GM12878 (cell line): ENCODE results near the gene SAMSN1. TPM values are rescaled to one million over a fixed set of nuclear protein-coding genes. Genes with fewer than 3 reads are reported as not detected.

ENCODE experiments used
- ATAC-seq: fragments of 200-7000 bp; cut with Tn5 transposase; 3 replicates; pipeline ENCODE4 v1.9.1; 2020; ENCODE audit warnings: mild to moderate bottlenecking, moderate library complexity
- BruUV-seq: library from RNA; stranded (reverse); fragments of 400-500 nt; replicated peaks from 2 replicates; lab custom pipeline; 2021; lab: Mats Ljungman, UMichigan
- CTCF ChIA-PET: fragments of 300-600 bp; sonication (Branson Sonifier 250); formaldehyde crosslinking; extraction: SDS; loops from one replicate; lab custom pipeline; 2021; ENCODE audit warnings: inconsistent platforms; lab: Yijun Ruan, JAX
- POLR2A ChIA-PET: fragments of 350-600 bp; formaldehyde crosslinking; extraction: SDS; loops from one replicate; lab custom pipeline; 2021; ENCODE audit warnings: inconsistent platforms; lab: Charles Lee
- RAD21 ChIA-PET: fragments of 300-600 bp; sonication (Branson Sonifier 250); formaldehyde crosslinking; loops from one replicate; lab custom pipeline; 2023; ENCODE audit warnings: antibody characterized with exemption; ENCODE audit not compliant: unreplicated experiment; lab: Charles Lee
- SMC1A ChIA-PET: fragments of 300-600 bp; sonication (Branson Sonifier 250); formaldehyde crosslinking; loops from one replicate; lab custom pipeline; 2023; ENCODE audit not compliant: unreplicated experiment, uncharacterized antibody; lab: Charles Lee
- DNase-seq: peaks from one replicate; pipeline ENCODE4 v3.0.0-alpha.2; 2011; ENCODE audit warnings: low read depth, low spot score
- FAIRE-seq: peaks from 3 replicates; lab custom pipeline; 2011; peaks lifted over from hg19 to GRCh38; lab: Jason Lieb, UNC
- H2AFZ ChIP-seq: 2 replicates; pipeline ENCODE4 v1.6.0; 2011; ENCODE audit warnings: low read depth, low read length, control low read depth; ENCODE audit not compliant: control insufficient read depth
- H3K27ac ChIP-seq: 2 replicates; pipeline ENCODE4 v1.5.1; 2011; ENCODE audit warnings: control low read depth; ENCODE audit not compliant: control insufficient read depth, insufficient read depth
- H3K27me3 ChIP-seq, 2 experiments: replicated peaks in 1 of 2; 2 replicates each; pipeline versions ENCODE4 v1.6.0 to v1.6.1; 2011; ENCODE audit warnings: low read length in 1 of 2; ENCODE audit not compliant: control insufficient read depth in 2 of 2, insufficient read depth in 2 of 2
- H3K36me3 ChIP-seq, 2 experiments: 2 replicates each; pipeline ENCODE4 v1.5.1; 2011; ENCODE audit warnings: low read length in 1 of 2; ENCODE audit not compliant: control insufficient read depth in 2 of 2, insufficient read depth in 2 of 2
- H3K4me1 ChIP-seq: 2 replicates; pipeline ENCODE4 v1.6.1; 2011; ENCODE audit warnings: mild to moderate bottlenecking, low read length, moderate library complexity, mixed read lengths; ENCODE audit not compliant: control insufficient read depth, insufficient read depth
- H3K4me2 ChIP-seq: 2 replicates; pipeline ENCODE4 v1.6.0; 2011; ENCODE audit warnings: control low read depth; ENCODE audit not compliant: control insufficient read depth, insufficient read depth
- H3K4me3 ChIP-seq: fragments of 200-600 bp; sonication (generic); 2 replicates; pipeline ENCODE4 v1.5.1; 2016
- H3K79me2 ChIP-seq: 2 replicates; pipeline ENCODE4 v1.6.0; 2011; ENCODE audit warnings: low read length; ENCODE audit not compliant: control insufficient read depth, insufficient read depth
- H3K9ac ChIP-seq: 2 replicates; pipeline ENCODE4 v1.8.0; 2011; ENCODE audit warnings: low read length, control low read depth, mixed read lengths; ENCODE audit not compliant: control insufficient read depth, insufficient read depth
- H3K9me3 ChIP-seq: replicated peaks from 3 replicates; pipeline ENCODE4 v1.5.1; 2011; ENCODE audit warnings: mild to moderate bottlenecking, low read length; ENCODE audit not compliant: control insufficient read depth, insufficient read depth
- H4K20me1 ChIP-seq: 2 replicates; pipeline ENCODE4 v1.6.0; 2011; ENCODE audit not compliant: control insufficient read depth, insufficient read depth
- CBX5 ChIP-seq: sonication (generic); IDR thresholded peaks from 2 replicates; pipeline ENCODE4 v1.6.1; 2016; ENCODE audit warnings: low read depth, moderate library complexity, mild to moderate bottlenecking, inconsistent platforms
- GABPA ChIP-seq: IDR thresholded peaks from 2 replicates; pipeline ENCODE4 v1.6.1; 2014; ENCODE audit warnings: antibody characterized with exemption, low read depth, mild to moderate bottlenecking, inconsistent platforms
- MYC ChIP-seq: IDR thresholded peaks from 2 replicates; pipeline ENCODE4 v1.6.1; 2011; ENCODE audit warnings: mild to moderate bottlenecking, low read length, moderate library complexity, inconsistent platforms; ENCODE audit not compliant: insufficient read depth, insufficient replicate concordance, insufficient read length, severe bottlenecking
- NFYA ChIP-seq: IDR thresholded peaks from 2 replicates; pipeline ENCODE4 v1.6.1; 2011; ENCODE audit warnings: low read depth, mild to moderate bottlenecking, low read length, improper control_type of control experiment, borderline replicate concordance
- WGBS: methylation state at CpG from one replicate; pipeline ENCODE4 v1.1.6; 2016; ENCODE audit warnings: low lambda C conversion rate; ENCODE audit not compliant: insufficient replicate concordance, insufficient coverage; ENCODE audit errors: missing lambda C conversion rate; 5-methylcytosine and 5-hydroxymethylcytosine counted together
- in situ Hi-C: fragments of 300-500 bp; cut with MboI; formaldehyde crosslinking; loops from 9 replicates; pipeline ENCODE4 v1.14.3; 2018; ENCODE audit warnings: mixed read lengths
- intact Hi-C: fragments of 100-400 bp; cut with micrococcal nuclease; formaldehyde crosslinking; loops from one replicate; pipeline ENCODE4 v1.14.2; 2022; ENCODE audit not compliant: unreplicated experiment
- polyA plus RNA-seq, 11 experiments: library from polyadenylated mRNA; depleted of rRNA in 4 of 11; unstranded in 6 of 11; stranded (reverse) in 5 of 11; fragments of >200 nt; fragmentation: Nextera tagmentation in 4 of 11; fragmentation: Illumina TruSeq in 1 of 11; extraction: Ambion mirVana in 4 of 11; extraction: Trizol in 1 of 11; gene quantifications; 1 replicate in 1 of 11; 2 replicates in 10 of 11; pipeline versions ENCODE4 v1.2.1 to v1.2.3, GENCODE V29; 2011 to 2016; ENCODE audit warnings: inconsistent platforms in 2 of 11, missing spikeins in 2 of 11, low read depth in 1 of 11
- total RNA-seq, 4 experiments: library from RNA; depleted of rRNA in 3 of 4; stranded (reverse); fragments of >200 nt in 3 of 4; fragmentation: Illumina TruSeq in 1 of 4; extraction: Trizol in 1 of 4; gene quantifications; 2 replicates each; pipeline versions ENCODE4 v1.2.1 to v1.2.3, GENCODE V29; 2013 to 2021
- TF ChIP-seq, protein P1 (sequence below): fragments of 450-650 bp; formaldehyde crosslinking; IDR thresholded peaks from 2 replicates; pipeline ENCODE4 v1.4.0; 2020; ENCODE audit warnings: mild to moderate bottlenecking, moderate library complexity
- TF ChIP-seq, protein P2 (sequence below): IDR thresholded peaks from 2 replicates; pipeline ENCODE4 v1.6.1; 2012; ENCODE audit warnings: low read length, inconsistent platforms
- TF ChIP-seq, protein P3 (sequence below): fragments of 450-650 bp; IDR thresholded peaks from 2 replicates; pipeline ENCODE4 v1.6.1; 2016; ENCODE audit warnings: mild to moderate bottlenecking, moderate library complexity, borderline replicate concordance
- TF ChIP-seq, protein P4 (sequence below): IDR thresholded peaks from 2 replicates; pipeline ENCODE4 v1.6.1; 2011; ENCODE audit warnings: low read depth, low read length, improper control_type of control experiment, borderline replicate concordance
- TF ChIP-seq, protein P5 (sequence below): fragments of 150-350 bp; IDR thresholded peaks from 2 replicates; pipeline ENCODE4 v1.6.1; 2016; ENCODE audit warnings: low read depth, low read length

SAMSN1 gene
- total and polyA plus RNA-seq, 10 of the 15 experiments (the other 5 are each of a cell fraction or from before 2014, with no cell fraction given), result 23.2 to 102 (median 44.9) TPM

DNA sequence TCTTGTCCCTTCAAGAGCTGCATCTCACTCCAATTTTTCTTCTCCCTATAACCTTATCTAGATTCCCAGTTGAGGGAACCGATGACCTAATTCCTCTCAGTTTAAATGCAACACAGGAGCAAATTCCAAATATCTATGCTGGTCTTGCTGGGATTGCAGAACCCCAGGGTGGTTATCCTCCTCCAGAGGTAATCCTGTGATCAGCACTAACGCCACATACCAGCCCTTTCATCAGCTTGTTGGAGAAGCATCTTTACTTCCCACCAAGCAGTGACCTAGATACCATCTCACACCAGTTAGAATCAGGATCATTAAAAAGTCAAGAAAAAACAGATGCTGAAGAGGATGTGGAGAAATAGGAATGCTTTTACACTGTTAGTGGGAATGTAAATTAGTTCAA, 52.4 kb downstream of the SAMSN1 start:
- intact Hi-C loops, result no loop called here
- 68% methylated on average over 2 of the region's 2 CpGs for WGBS
- ATAC-seq, result no peak
- no TSS peak for BruUV-seq
- Histone ChIP-seq H3K9ac (no peak overlapping the region), H3K36me3 (peaks cover 6 to 27% of the 10 kb centered on the region in 2 experiments; a peak in 3 of 4 replicates), H3K27me3 (no peaks in the 10 kb centered on the region), H3K27ac (no peak overlapping the region), H3K9me3 (no peaks in the 10 kb centered on the region), H3K4me2 (no peak overlapping the region), H3K4me3 (no peak overlapping the region), H2AFZ (no peak overlapping the region), H3K79me2 (no peaks in the 10 kb centered on the region; the same call in 1 of the 2 replicates), H4K20me1 (no peaks in the 10 kb centered on the region), H3K4me1 (no peaks in the 10 kb centered on the region)
- ChIA-PET POLR2A (interaction anchor here (0.8 kb wide), 1 partner anchor 11 kb away, joined by 4 read pairs; no protein-coding TSS in a partner anchor), CTCF (no interaction called here), RAD21 (no interaction called here), SMC1A (interaction anchor here (0.8 kb wide), 2 partner anchors 11 to 13 kb away, joined by 3 to 4 read pairs; no protein-coding TSS in a partner anchor)
- no peak for FAIRE-seq
- in situ Hi-C loops, result no loop called here
- DNase-seq, result no peak
- TF ChIP-seq, protein P1, sequence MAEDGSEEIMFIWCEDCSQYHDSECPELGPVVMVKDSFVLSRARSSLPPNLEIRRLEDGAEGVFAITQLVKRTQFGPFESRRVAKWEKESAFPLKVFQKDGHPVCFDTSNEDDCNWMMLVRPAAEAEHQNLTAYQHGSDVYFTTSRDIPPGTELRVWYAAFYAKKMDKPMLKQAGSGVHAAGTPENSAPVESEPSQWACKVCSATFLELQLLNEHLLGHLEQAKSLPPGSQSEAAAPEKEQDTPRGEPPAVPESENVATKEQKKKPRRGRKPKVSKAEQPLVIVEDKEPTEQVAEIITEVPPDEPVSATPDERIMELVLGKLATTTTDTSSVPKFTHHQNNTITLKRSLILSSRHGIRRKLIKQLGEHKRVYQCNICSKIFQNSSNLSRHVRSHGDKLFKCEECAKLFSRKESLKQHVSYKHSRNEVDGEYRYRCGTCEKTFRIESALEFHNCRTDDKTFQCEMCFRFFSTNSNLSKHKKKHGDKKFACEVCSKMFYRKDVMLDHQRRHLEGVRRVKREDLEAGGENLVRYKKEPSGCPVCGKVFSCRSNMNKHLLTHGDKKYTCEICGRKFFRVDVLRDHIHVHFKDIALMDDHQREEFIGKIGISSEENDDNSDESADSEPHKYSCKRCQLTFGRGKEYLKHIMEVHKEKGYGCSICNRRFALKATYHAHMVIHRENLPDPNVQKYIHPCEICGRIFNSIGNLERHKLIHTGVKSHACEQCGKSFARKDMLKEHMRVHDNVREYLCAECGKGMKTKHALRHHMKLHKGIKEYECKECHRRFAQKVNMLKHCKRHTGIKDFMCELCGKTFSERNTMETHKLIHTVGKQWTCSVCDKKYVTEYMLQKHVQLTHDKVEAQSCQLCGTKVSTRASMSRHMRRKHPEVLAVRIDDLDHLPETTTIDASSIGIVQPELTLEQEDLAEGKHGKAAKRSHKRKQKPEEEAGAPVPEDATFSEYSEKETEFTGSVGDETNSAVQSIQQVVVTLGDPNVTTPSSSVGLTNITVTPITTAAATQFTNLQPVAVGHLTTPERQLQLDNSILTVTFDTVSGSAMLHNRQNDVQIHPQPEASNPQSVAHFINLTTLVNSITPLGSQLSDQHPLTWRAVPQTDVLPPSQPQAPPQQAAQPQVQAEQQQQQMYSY, result no peak
- TF ChIP-seq, protein P2, sequence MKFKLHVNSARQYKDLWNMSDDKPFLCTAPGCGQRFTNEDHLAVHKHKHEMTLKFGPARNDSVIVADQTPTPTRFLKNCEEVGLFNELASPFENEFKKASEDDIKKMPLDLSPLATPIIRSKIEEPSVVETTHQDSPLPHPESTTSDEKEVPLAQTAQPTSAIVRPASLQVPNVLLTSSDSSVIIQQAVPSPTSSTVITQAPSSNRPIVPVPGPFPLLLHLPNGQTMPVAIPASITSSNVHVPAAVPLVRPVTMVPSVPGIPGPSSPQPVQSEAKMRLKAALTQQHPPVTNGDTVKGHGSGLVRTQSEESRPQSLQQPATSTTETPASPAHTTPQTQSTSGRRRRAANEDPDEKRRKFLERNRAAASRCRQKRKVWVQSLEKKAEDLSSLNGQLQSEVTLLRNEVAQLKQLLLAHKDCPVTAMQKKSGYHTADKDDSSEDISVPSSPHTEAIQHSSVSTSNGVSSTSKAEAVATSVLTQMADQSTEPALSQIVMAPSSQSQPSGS, result no peak
- TF ChIP-seq, protein P3, sequence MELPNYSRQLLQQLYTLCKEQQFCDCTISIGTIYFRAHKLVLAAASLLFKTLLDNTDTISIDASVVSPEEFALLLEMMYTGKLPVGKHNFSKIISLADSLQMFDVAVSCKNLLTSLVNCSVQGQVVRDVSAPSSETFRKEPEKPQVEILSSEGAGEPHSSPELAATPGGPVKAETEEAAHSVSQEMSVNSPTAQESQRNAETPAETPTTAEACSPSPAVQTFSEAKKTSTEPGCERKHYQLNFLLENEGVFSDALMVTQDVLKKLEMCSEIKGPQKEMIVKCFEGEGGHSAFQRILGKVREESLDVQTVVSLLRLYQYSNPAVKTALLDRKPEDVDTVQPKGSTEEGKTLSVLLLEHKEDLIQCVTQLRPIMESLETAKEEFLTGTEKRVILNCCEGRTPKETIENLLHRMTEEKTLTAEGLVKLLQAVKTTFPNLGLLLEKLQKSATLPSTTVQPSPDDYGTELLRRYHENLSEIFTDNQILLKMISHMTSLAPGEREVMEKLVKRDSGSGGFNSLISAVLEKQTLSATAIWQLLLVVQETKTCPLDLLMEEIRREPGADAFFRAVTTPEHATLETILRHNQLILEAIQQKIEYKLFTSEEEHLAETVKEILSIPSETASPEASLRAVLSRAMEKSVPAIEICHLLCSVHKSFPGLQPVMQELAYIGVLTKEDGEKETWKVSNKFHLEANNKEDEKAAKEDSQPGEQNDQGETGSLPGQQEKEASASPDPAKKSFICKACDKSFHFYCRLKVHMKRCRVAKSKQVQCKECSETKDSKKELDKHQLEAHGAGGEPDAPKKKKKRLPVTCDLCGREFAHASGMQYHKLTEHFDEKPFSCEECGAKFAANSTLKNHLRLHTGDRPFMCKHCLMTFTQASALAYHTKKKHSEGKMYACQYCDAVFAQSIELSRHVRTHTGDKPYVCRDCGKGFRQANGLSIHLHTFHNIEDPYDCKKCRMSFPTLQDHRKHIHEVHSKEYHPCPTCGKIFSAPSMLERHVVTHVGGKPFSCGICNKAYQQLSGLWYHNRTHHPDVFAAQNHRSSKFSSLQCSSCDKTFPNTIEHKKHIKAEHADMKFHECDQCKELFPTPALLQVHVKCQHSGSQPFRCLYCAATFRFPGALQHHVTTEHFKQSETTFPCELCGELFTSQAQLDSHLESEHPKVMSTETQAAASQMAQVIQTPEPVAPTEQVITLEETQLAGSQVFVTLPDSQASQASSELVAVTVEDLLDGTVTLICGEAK, result no peak
- TF ChIP-seq, protein P4, sequence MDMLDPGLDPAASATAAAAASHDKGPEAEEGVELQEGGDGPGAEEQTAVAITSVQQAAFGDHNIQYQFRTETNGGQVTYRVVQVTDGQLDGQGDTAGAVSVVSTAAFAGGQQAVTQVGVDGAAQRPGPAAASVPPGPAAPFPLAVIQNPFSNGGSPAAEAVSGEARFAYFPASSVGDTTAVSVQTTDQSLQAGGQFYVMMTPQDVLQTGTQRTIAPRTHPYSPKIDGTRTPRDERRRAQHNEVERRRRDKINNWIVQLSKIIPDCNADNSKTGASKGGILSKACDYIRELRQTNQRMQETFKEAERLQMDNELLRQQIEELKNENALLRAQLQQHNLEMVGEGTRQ, result no peak
- TF ChIP-seq GABPA (no peak), NFYA (no peak), CBX5 (no peak), MYC (no peak)
- TF ChIP-seq, protein P5, sequence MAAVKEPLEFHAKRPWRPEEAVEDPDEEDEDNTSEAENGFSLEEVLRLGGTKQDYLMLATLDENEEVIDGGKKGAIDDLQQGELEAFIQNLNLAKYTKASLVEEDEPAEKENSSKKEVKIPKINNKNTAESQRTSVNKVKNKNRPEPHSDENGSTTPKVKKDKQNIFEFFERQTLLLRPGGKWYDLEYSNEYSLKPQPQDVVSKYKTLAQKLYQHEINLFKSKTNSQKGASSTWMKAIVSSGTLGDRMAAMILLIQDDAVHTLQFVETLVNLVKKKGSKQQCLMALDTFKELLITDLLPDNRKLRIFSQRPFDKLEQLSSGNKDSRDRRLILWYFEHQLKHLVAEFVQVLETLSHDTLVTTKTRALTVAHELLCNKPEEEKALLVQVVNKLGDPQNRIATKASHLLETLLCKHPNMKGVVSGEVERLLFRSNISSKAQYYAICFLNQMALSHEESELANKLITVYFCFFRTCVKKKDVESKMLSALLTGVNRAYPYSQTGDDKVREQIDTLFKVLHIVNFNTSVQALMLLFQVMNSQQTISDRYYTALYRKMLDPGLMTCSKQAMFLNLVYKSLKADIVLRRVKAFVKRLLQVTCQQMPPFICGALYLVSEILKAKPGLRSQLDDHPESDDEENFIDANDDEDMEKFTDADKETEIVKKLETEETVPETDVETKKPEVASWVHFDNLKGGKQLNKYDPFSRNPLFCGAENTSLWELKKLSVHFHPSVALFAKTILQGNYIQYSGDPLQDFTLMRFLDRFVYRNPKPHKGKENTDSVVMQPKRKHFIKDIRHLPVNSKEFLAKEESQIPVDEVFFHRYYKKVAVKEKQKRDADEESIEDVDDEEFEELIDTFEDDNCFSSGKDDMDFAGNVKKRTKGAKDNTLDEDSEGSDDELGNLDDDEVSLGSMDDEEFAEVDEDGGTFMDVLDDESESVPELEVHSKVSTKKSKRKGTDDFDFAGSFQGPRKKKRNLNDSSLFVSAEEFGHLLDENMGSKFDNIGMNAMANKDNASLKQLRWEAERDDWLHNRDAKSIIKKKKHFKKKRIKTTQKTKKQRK, result no peak
